ENCODE results near the gene ELF4. TPM values are rescaled to one million over a fixed set of nuclear protein-coding genes. Genes with fewer than 3 reads are reported as not detected.
A peak's percentile ranks its signal among the peaks of the same experiment; 100 is the strongest.
"Not testable (repeated sequence)": the region's sequence is repeated elsewhere in the genome, so short reads cannot be mapped to it uniquely, and the experiment has no call there.

Gene ELF4
- total RNA-seq, 4 donors from 2014 or later = 8.2 to 11.7 (median 10.2) TPM

- Histone ChIP-seq H3K27me3 (no peaks in the 10 kb centered on the region), H3K27ac (no peak overlapping the region), H3K9me3 (no peaks in the 10 kb centered on the region), H3K36me3 (no peaks in the 10 kb centered on the region), H3K4me3 (no peak overlapping the region), H3K4me1 (peaks cover 0 to 15% (median 2%) of the 10 kb centered on the region in 4 donors)
- 78 to 89% methylated on average over 7 of the region's 7 CpGs for WGBS, 2 donors
- DNase-seq (ENCODE audit: low spot score in 2 of 2) = no peak
- TF ChIP-seq POLR2A (IDR thresholded peaks at IDR 0.05) = no peak
- TF ChIP-seq EP300 (IDR thresholded peaks at IDR 0.05) = no peak
- no peak for TF ChIP-seq CTCF (IDR thresholded peaks at IDR 0.05)
Measured at GRCh38 chrX:130117166-130117565, 6.9 kb upstream of the ELF4 start.

- not testable (repeated sequence) for DNase-seq (ENCODE audit: low spot score in 2 of 2); H3K36me3 ChIP-seq; H3K27me3 ChIP-seq; H3K9me3 ChIP-seq; H3K4me3 ChIP-seq; H3K4me1 ChIP-seq; H3K27ac ChIP-seq
- WGBS, 2 donors = 82 to 85% methylated on average over 10 of the region's 10 CpGs
Measured at GRCh38 chrX:130115119-130115885, 5.0 kb upstream of the ELF4 start.

DNA sequence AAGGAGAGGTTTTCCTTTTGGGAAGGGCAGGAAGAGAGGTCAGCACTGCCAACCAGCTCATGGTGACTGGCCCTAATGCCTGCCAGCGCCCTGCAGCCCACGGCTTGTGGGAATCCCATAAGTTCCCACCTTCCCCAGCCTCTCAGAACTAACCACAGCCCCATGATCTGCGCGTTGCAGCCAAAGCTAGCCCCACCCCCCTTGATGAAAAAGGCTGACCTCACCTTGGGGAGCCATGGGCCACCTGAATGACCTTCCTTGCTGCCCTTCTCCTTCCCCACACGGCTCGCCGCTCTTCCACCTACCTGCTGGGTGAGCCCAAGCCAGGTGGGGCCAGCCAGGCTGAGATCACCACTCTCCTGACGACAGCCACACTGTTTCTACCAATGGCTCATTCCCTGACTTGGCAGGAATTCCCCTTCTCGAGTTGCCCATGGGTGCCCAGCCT is 3.9 kb upstream of the ELF4 start:
- Histone ChIP-seq H3K4me1 (peaks cover 0 to 3% (median 0%) of the 10 kb centered on the region in 4 donors), H3K36me3 (no peaks in the 10 kb centered on the region), H3K9me3 (no peaks in the 10 kb centered on the region), H3K27ac (no peak overlapping the region), H3K4me3 (no peak overlapping the region), H3K27me3 (peaks cover 0 to 6% of the 10 kb centered on the region in 2 donors)
- WGBS, 2 donors = 64 to 67% methylated on average over 2 to 9 of the region's 9 CpGs
- TF ChIP-seq EP300 (IDR thresholded peaks at IDR 0.05) = no peak
- no peak for TF ChIP-seq POLR2A (IDR thresholded peaks at IDR 0.05)
- TF ChIP-seq CTCF (IDR thresholded peaks at IDR 0.05) = no peak
- no peak for DNase-seq (ENCODE audit: low spot score in 2 of 2)

GRCh38 chrX:130111220-130112154 is 1.2 kb upstream of the ELF4 start:
- Histone ChIP-seq H3K9me3 (no peaks in the 10 kb centered on the region), H3K4me1 (peaks cover 0 to 22% (median 0%) of the 10 kb centered on the region in 4 donors), H3K27me3 (peaks cover 0 to 6% of the 10 kb centered on the region in 2 donors), H3K36me3 (no peaks in the 10 kb centered on the region), H3K4me3 (peak overlapping the region in 2 of 4 donors; percentile 46 to 70), H3K27ac (peak overlapping the region in 3 of 4 donors; percentile 30 to 90 (median 89))
- TF ChIP-seq CTCF (IDR thresholded peaks at IDR 0.05) = no peak
- TF ChIP-seq EP300 (IDR thresholded peaks at IDR 0.05) = no peak
- no peak for TF ChIP-seq POLR2A (IDR thresholded peaks at IDR 0.05)
- 55 to 91% methylated on average over 8 to 43 of the region's 43 CpGs for WGBS, 2 donors
- no peak for DNase-seq (ENCODE audit: low spot score in 2 of 2)

DNA sequence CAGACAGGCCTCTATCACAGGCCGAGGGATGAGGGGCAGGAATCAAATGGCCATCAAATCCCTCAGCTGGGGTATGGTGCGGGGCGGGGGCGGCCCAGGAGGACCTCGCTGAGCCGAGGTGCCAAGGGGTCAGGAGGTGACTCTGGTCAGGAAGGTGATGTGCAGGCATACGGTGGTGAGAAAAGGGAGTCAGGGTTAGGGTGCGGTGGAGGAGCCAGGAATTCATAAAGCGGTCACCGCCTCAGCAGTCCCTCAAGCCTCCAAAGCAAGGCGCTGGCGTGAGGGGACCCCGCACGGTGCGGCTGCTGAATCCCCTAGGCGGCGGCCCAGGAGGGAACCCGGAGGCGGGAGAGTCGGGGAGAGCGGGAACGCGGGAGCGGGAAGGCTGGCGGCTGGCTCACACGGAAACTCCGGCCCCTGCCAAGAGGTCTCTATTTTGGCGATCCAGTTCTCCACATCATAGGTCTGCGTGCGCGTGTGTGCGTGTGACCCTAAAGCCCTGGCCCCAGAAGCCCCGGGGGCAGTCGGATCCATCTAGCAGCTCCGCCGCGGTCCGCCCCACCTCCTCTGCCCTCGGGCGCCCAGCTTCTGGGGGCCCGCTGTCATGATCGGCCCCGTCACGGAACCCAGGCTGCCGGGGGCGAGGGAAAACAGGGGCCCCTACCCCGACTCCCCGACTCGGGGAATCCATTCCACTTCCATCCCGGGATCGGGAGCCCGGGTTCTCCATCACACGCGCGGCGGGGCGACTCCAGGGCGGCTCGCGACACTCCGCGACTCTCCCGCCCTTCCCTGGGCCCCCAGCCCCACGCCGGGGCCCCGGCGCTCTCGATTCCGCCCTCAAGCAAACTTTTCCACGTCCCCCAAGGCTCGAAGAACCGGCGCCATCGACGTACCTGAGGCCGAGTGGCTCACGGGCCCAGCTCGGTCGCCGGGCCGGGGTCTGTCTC is 593 bp downstream of the ELF4 start:
- peak overlapping the region; percentile 45 to 70 (median 50) for H3K4me3 ChIP-seq

More for the DNA sequence above, 593 bp downstream of the ELF4 start:
- H3K27ac ChIP-seq = peak overlapping the region; percentile 78 to 93 (median 90)
- H3K4me1 ChIP-seq = peaks cover 0 to 39% (median 0%) of the 10 kb centered on the region in 4 donors
- TF ChIP-seq EP300 (IDR thresholded peaks at IDR 0.05) = no peak
- TF ChIP-seq CTCF (IDR thresholded peaks at IDR 0.05) = no peak
- no peak for TF ChIP-seq POLR2A (IDR thresholded peaks at IDR 0.05)
- 12 to 47% methylated on average over 31 to 64 of the region's 81 CpGs for WGBS, 2 donors
- no peaks in the 10 kb centered on the region for H3K36me3 ChIP-seq
- H3K27me3 ChIP-seq = peaks cover 0 to 6% of the 10 kb centered on the region in 2 donors
- no peaks in the 10 kb centered on the region for H3K9me3 ChIP-seq
- DNase-seq (ENCODE audit: low spot score in 2 of 2) = no peak
